T-helper 2 cell treated with Interferon-gamma antibody and Interleukin-4, amounts not matched to agents 5 μg/mL and 100 μg/mL, for 36 hours (primary cell): ENCODE data around the gene BCL7C.
A peak's percentile ranks its signal among the peaks of the same experiment; 100 is the strongest.
"Not testable (repeated sequence)": the region's sequence is repeated elsewhere in the genome, so short reads cannot be mapped to it uniquely, and the experiment has no call there.

Experiments used
- DNase-seq: peaks from one replicate; pipeline ENCODE4 v3.0.0; 2021; ENCODE audit warnings: low spot score
- H3K27ac Mint-ChIP-seq: one replicate; pipeline ENCODE4 v1.8.0; 2021; ENCODE audit warnings: mild to moderate bottlenecking, mixed read lengths
- H3K27me3 Mint-ChIP-seq: one replicate; pipeline ENCODE4 v1.8.0; 2021; ENCODE audit warnings: low read depth, mixed read lengths
- H3K36me3 Mint-ChIP-seq: one replicate; pipeline ENCODE4 v1.8.0; 2021; ENCODE audit warnings: low read depth, mixed read lengths
- H3K4me1 Mint-ChIP-seq: one replicate; pipeline ENCODE4 v1.8.0; 2021; ENCODE audit warnings: low read depth, mixed read lengths
- H3K4me3 Mint-ChIP-seq: one replicate; pipeline ENCODE4 v1.8.0; 2022; ENCODE audit warnings: mild to moderate bottlenecking, moderate library complexity, mixed read lengths
- H3K9me3 Mint-ChIP-seq: one replicate; pipeline ENCODE4 v1.8.0; 2021; ENCODE audit warnings: mixed read lengths

Gene BCL7C

DNA sequence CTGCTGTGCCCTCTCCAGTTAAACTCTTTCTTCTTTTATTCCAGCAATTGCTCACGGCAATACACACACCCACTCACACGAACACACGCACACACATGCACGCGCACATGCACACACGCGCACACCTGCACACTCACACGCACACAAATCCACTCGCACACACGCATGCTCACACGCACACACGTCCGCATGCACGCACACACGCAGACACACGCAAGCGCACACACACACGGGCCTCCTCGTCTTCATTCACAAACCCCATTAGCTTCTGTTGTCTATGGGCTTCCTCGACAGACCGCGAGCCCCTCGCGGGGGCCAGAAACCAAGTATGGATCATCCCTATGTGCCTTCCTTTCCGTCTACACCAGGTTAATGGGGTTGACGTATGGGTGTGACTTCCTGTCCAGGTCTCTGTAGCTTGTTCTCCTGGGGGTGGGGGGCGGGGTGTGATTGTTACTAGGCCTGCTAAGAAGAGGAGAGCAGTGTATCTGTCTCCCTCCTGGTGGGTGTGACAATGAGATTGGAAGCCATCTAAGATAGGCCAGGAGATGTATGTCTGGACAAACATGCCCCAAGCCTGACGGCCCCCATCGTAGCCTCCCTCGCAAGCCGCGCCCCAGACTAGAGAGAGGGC is 1.9 kb upstream of the BCL7C start:
- peaks cover 35% of the 10 kb centered on the region for H3K4me1 Mint-ChIP-seq
- H3K9me3 Mint-ChIP-seq, result no peaks in the 10 kb centered on the region

DNA sequence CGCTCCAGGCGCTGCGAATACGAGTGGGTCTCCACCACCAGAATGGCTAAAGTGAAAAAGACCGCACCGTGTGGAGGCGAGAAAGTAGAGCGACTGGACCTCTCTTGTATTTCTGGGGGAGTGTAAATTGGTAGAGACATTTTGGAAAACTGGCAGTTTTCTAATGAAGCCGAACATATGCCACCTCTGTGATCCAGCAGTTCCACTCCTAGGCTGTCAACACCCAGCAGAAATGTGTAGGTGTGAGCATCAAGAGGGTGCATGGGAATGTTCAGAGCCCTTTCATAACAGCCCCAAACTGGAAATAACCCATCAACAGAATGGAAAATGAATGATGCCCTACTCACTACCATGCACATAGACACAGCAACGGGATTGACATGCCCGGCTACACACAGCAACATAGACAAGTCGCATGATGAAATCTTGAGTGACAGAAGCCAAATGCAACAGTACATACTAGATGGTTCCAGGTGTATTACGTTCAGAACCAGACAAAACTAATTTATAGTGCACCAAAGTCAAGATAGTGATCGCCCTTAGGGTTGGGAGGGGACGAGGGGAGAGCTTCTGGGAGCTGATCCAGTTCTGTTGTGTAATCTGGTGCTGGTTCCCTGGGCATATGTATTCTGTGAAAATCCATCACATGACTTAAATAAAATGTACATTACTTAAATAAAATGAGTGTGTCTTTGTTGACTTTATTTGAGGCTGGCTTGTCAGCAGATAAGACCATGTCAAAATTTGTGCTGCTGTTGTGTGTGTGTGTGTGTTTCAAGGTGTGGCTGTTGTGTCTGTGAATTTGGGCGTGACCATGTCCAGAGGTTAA is 877 bp upstream of the BCL7C start:
- Mint-ChIP-seq H3K27me3 (no peaks in the 10 kb centered on the region), H3K4me1 (peaks cover 29% of the 10 kb centered on the region), H3K36me3 (peaks cover 8% of the 10 kb centered on the region), H3K4me3 (peak overlapping the region; percentile 74), H3K27ac (peak overlapping the region; percentile 88), H3K9me3 (no peaks in the 10 kb centered on the region)
- DNase-seq, result no peak

More for the DNA sequence above, 1.9 kb upstream of the BCL7C start:
- no peaks in the 10 kb centered on the region for H3K27me3 Mint-ChIP-seq
- DNase-seq, result no peak
- peak overlapping the region; percentile 60 for H3K27ac Mint-ChIP-seq
- H3K4me3 Mint-ChIP-seq, result peak overlapping the region; percentile 35
- H3K36me3 Mint-ChIP-seq, result peaks cover 6% of the 10 kb centered on the region

DNA sequence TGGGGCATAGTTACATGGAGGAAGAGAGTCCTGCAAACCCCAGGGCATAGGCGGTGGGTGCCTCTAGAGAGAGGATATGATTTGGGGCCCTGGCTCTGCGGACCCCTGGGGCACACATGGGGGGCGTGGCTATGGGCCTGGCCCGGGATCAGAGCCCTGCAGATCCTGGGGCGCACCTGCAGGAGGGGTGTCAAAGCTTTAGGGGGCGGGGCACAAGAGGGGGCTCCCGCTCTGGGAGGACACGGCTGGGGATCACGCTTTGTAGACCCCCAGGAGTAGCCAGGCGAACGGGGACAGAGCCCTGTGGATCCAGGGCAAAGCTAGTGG is 497 bp downstream of the BCL7C start:
- Mint-ChIP-seq H3K27me3 (no peaks in the 10 kb centered on the region), H3K4me1 (peaks cover 29% of the 10 kb centered on the region)

DNA sequence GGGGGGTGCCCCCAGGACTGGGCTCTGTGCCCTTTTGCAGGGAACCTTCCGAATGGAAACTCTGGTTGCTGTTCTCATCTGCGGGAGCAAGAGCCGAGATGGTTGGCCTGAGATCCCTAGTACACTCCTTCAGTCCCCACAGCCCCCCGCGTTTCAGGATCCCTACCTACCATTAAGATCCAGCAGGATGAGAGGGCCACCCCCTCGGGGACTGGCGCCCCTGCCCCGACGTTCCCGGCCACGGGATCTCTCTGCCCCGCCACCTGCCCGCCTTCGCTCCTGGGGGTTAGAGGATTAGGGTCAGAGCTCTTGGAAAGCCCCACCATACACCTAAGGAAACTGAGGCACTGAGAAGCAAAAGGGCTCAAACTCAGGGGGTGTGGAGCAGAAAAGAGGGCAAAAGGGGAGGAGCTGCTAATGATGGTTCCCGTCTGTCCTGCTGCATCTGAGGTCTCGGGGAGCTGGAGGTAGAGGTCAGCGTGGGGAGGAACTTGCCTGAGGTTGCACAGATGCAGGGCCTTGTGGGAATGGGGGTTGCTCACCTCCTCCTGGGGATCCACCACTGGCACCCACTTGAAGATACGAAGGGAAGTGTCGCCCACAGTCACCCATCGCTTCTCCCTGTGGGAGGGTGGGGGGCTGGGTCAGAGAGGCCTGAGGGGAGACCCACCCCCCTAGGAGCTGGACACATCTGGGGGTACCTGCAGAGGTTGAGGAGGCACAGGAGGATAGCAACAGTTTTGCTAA is 1.0 kb downstream of the BCL7C start:
- peaks cover 29% of the 10 kb centered on the region for H3K4me1 Mint-ChIP-seq

More for the DNA sequence above, 497 bp downstream of the BCL7C start:
- DNase-seq, result no peak
- H3K9me3 Mint-ChIP-seq, result no peaks in the 10 kb centered on the region
- H3K36me3 Mint-ChIP-seq, result peaks cover 14% of the 10 kb centered on the region
- peak overlapping the region; percentile 95 for H3K4me3 Mint-ChIP-seq
- H3K27ac Mint-ChIP-seq, result peak overlapping the region; percentile 90

DNA sequence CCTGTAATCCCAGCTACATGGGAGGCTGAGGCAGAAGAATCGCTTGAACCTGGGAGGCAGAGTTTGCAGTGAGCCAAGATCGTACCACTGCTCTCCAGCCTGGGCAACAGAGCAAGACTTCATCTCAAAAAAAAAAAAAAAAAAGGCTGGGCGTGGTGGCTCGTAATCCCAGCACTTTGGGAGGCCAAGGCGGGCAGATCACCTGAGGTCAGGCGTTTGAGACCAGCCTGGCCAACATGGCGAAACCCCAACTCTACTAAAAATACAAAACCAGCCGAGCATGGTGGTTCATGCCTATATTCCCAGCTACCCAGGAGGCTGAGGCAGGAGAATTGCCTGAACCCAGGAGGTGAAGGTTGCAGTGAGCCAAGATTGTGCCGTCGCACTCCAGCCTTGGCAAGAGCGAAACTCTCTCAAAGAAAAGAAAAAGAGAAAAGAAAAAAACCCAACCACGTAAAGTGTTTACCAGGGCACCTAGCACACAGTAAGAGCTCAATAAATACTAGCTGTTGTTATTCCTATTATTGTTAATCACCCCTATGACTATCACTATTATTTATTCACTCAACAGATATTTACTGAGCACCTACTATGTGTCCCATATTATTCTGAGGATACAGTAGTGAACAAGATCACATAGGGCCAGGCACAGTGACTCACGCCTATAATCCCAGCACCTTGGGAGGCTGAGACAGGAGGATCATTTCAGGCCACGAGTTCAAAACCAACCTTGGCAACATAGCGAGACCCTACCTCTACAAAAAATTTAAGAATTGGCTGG is 2.6 kb downstream of the BCL7C start:
- not testable (repeated sequence) for H3K9me3 Mint-ChIP-seq, H3K27me3 Mint-ChIP-seq, DNase-seq, H3K27ac Mint-ChIP-seq
- Mint-ChIP-seq H3K4me1 (peaks cover 26% of the 10 kb centered on the region), H3K4me3 (peak overlapping the region; percentile 15), H3K36me3 (peaks cover 19% of the 10 kb centered on the region)

More for the DNA sequence above, 1.0 kb downstream of the BCL7C start:
- Mint-ChIP-seq H3K9me3 (no peaks in the 10 kb centered on the region), H3K4me3 (peak overlapping the region; percentile 95), H3K27ac (peak overlapping the region; percentile 90), H3K27me3 (no peaks in the 10 kb centered on the region), H3K36me3 (peaks cover 14% of the 10 kb centered on the region)
- DNase-seq, result no peak

DNA sequence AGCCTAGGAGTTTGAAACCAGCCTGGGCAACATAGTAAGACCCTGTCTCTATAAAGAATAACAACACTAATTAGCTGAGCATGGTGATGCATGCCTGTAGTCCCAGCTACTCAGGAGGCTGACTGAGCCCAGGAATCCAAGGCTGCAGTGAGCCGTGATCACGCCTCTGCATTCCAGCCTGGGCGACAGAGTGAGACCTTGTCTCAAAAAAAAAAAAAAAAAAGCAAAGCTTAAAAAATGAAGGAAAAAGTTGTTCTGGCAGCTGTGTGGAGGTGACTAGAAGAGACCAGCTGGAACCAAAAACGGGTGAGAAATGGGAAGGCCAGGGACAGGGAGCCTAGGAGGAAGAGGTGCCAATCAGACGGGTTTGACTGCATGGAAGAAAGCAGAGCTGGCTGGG is 4.2 kb downstream of the BCL7C start:
- H3K36me3 Mint-ChIP-seq, result peaks cover 26% of the 10 kb centered on the region
- no peak overlapping the region for H3K4me3 Mint-ChIP-seq
- no peaks in the 10 kb centered on the region for H3K27me3 Mint-ChIP-seq
- H3K27ac Mint-ChIP-seq, result no peak overlapping the region
- H3K4me1 Mint-ChIP-seq, result peaks cover 18% of the 10 kb centered on the region
- DNase-seq, result no peak
- no peaks in the 10 kb centered on the region for H3K9me3 Mint-ChIP-seq

DNA sequence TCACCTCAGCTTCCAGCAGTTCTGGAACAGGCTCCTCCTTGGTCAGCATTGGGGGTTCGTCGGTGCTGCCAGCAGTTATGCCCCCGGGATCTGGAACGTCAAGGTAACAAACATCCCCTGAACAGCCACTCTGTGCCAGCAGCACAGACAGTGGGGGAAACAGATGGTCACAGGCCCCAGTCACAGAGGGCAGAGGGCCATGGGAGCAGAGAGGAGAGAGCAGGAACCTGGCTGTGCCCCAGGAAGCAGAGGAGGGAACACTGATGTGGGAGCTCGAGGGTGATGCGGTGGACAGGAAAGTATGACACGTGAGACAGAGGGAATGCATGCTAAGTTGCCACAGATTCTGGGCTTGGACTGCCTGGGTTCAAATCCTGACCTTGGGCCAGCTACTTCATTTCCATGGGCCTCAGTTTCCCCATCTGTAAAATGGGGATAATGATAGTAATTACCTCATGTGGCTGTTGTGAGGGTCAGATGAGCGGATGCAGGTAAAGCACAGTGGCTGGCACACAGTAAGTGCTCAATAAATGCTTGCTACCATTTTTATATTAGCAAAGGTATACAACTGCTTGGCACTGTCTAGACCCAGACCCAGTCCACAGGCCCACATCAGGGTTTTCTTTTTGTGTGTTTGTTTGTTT is 4.9 kb downstream of the BCL7C start:
- DNase-seq, result no peak
- peaks cover 29% of the 10 kb centered on the region for H3K36me3 Mint-ChIP-seq
- H3K27ac Mint-ChIP-seq, result no peak overlapping the region

DNA sequence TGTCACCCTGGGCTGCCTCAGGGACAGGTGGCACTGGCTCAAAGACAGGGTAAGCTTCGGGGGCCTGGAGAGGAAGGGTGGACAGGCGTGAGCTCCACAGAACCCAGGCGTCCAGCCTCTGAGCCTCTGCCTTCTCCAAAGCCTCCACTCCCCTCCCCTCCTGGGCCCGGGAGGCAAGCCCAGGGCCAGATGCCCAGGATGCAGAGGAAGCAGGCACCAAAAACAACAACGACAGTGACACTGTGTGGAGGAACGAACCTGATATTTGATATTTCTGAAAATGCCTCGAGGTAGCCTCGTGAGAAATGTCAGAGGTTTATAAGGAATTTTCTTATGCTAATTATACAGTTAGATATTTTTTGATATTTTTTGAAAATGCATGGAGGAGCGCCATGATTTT is 6.0 kb downstream of the BCL7C start:
- Mint-ChIP-seq H3K4me1 (peaks cover 12% of the 10 kb centered on the region), H3K9me3 (no peaks in the 10 kb centered on the region), H3K4me3 (no peak overlapping the region), H3K27me3 (no peaks in the 10 kb centered on the region), H3K36me3 (peaks cover 27% of the 10 kb centered on the region), H3K27ac (no peak overlapping the region)
- no peak for DNase-seq

More for the DNA sequence above, 4.9 kb downstream of the BCL7C start:
- H3K4me1 Mint-ChIP-seq, result peaks cover 14% of the 10 kb centered on the region
- H3K27me3 Mint-ChIP-seq, result no peaks in the 10 kb centered on the region
- no peak overlapping the region for H3K4me3 Mint-ChIP-seq
- H3K9me3 Mint-ChIP-seq, result no peaks in the 10 kb centered on the region

DNA sequence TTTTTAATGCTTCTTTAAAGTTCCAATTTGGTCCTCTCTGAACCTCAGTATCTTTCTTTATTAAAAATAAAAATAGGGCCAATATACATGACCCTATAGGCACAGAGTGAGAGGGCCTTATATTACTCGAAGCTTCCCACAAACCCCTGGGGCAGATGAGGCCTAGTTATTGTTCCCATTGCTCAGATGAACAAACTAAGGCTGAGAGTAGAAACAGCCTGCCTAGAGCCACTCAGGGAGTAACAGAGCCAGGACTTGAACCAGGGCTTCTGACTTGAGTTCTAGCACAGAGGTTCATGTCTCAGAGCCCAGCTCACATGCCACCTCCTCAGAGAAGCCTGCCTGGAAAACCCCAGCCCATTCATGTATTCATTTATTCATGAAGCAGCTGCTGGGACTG is 7.7 kb downstream of the BCL7C start:
- Mint-ChIP-seq H3K4me1 (peaks cover 15% of the 10 kb centered on the region), H3K27me3 (no peaks in the 10 kb centered on the region), H3K4me3 (no peak overlapping the region), H3K36me3 (peaks cover 34% of the 10 kb centered on the region), H3K9me3 (no peaks in the 10 kb centered on the region), H3K27ac (no peak overlapping the region)
- DNase-seq, result no peak

DNA sequence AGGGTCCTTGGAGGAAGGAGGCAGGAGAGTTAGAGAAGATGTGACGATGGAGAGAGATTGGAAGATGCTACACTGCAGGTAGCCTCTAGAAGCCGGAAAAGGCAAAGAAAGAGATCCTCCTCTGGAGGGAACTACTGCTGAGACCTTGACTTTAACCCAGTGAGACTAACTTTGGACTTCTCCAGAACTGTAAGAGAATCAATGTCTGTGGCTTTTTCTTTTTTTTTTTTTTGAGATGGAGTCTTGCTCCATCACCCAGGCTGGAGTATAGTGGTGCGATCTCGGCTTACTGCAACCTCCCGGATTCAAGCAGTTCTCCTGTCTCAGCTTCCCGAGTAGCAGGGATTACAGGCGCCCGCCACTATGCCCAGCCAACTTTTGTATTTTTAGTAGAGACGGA is 8.7 kb downstream of the BCL7C start:
- H3K27ac Mint-ChIP-seq, result peak overlapping the region; percentile 58
- peaks cover 15% of the 10 kb centered on the region for H3K4me1 Mint-ChIP-seq
- no peaks in the 10 kb centered on the region for H3K9me3 Mint-ChIP-seq
- DNase-seq, result no peak
- H3K4me3 Mint-ChIP-seq, result no peak overlapping the region
- peaks cover 37% of the 10 kb centered on the region for H3K36me3 Mint-ChIP-seq
- H3K27me3 Mint-ChIP-seq, result no peaks in the 10 kb centered on the region

DNA sequence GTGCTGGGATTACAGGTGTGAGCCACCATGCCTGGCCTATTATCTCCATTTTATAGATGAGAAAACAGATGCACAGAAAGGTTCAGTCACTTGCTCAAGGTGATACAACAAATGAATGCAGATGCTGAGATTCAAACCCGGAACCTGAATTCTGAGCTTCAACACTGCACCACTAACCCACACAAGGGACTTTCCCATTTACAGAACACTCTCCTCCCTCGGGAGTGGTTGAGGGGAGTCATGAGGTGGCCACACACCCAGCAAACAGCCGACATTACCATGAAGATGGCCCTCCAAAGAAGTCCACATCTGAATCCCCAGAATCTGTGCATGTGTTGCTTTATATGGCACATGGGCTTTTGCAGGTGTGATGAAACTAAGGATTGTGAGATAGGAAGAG is 9.1 kb downstream of the BCL7C start:
- Mint-ChIP-seq H3K9me3 (no peaks in the 10 kb centered on the region), H3K27me3 (no peaks in the 10 kb centered on the region), H3K4me1 (peaks cover 15% of the 10 kb centered on the region), H3K36me3 (peaks cover 37% of the 10 kb centered on the region), H3K27ac (peak overlapping the region; percentile 58), H3K4me3 (no peak overlapping the region)
- no peak for DNase-seq

DNA sequence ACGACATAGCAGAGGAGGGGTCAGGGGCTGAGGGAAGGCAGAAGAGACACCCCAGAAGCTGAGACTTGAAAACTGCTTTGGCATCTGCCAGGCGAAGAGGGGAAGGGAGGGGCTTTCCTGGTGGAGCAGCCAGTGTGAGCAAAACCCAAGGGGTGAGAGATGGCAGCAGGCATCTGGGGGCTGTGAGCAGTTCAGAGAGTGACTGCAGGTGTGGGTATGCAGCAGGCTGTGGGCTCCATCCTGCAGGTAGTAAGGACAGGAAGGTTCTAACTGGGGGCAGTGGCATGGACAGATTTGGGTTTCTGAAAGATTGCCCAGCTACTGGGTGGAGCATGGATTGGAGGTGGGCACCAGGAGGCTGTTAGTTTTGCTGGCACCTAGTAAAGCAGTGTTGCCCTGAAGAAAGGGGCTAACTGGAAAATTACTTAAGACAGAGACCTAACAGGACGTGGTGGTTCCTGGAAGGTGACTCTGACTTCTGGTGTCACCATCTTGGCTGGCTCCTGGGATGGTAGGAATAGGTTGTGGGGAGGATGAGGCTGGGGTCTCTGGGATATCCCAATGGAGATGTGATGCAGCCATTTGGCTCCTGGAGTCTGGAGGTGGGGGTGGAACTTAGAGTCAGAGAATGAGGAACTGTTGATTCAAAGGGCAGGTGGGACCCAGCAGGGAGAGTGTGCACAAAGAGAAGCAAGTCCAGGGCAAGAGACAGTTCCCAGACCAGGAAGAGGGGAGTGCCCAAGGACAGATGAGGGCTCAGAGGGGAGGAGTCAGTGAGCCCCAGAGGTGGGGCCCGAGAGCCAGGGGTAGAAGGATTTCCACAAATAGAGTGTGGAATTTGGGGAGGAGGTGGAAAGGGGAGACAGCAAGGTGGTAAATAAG is 11.2 kb downstream of the BCL7C start:
- no peaks in the 10 kb centered on the region for H3K27me3 Mint-ChIP-seq
- H3K9me3 Mint-ChIP-seq, result no peaks in the 10 kb centered on the region
- DNase-seq, result no peak
- no peak overlapping the region for H3K4me3 Mint-ChIP-seq
- peak overlapping the region; percentile 64 for H3K27ac Mint-ChIP-seq
- H3K36me3 Mint-ChIP-seq, result peaks cover 37% of the 10 kb centered on the region
- H3K4me1 Mint-ChIP-seq, result peaks cover 16% of the 10 kb centered on the region
